PC-3 (cell line): ENCODE results near the gene NTN1.

ENCODE experiments used
- CTCF ChIP-seq: fragments of 300-600 bp; sonication (generic); conservative IDR thresholded peaks from 2 replicates; pipeline ENCODE4 v1.5.1; 2017; ENCODE audit warnings: antibody characterized with exemption, low read depth, mild to moderate bottlenecking, low read length
- EZH2 ChIP-seq: fragments of 300-600 bp; sonication (generic); IDR thresholded peaks from one replicate; pipeline ENCODE4 v1.6.1; 2017; ENCODE audit warnings: antibody characterized with exemption, mild to moderate bottlenecking, low read length; ENCODE audit not compliant: unreplicated experiment
- EZH2phosphoT487 ChIP-seq: fragments of 300-600 bp; sonication (generic); IDR thresholded peaks from 2 replicates; pipeline ENCODE4 v1.6.1; 2018; ENCODE audit warnings: mild to moderate bottlenecking, antibody characterized with exemption, low read length, borderline replicate concordance

GRCh38 chr17:9224485-9224884, 203.2 kb downstream of the NTN1 start:
- TF ChIP-seq CTCF (no peak), EZH2 (no peak), EZH2phosphoT487 (no peak)
